Endothelial cell of umbilical vein (primary cell): ENCODE data around the gene LDLRAD4.

ENCODE experiments used
- EZH2 ChIP-seq: IDR thresholded peaks from 2 replicates; pipeline ENCODE4 v1.6.1; 2012; ENCODE audit warnings: borderline replicate concordance, low read depth, mild to moderate bottlenecking, moderate library complexity, low read length, inconsistent platforms; ENCODE audit not compliant: severe bottlenecking
- POLR2A ChIP-seq: IDR thresholded peaks from 2 replicates; pipeline ENCODE4 v1.6.1; 2012; ENCODE audit warnings: low read depth, mild to moderate bottlenecking, control low read depth, low read length
- TF ChIP-seq, protein P1 (sequence below), 2 donors: IDR thresholded peaks; 1 replicate in 1 of 2; 2 replicates in 1 of 2; pipeline ENCODE4 v1.5.1; 2011; ENCODE audit warnings: low read length in 2 of 2, mild to moderate bottlenecking in 2 of 2, moderate library complexity in 2 of 2, control low read depth in 1 of 2, inconsistent platforms in 1 of 2, low read depth in 1 of 2; ENCODE audit not compliant: insufficient read depth in 1 of 2; ENCODE audit errors: extremely low read depth in 1 of 2

DNA sequence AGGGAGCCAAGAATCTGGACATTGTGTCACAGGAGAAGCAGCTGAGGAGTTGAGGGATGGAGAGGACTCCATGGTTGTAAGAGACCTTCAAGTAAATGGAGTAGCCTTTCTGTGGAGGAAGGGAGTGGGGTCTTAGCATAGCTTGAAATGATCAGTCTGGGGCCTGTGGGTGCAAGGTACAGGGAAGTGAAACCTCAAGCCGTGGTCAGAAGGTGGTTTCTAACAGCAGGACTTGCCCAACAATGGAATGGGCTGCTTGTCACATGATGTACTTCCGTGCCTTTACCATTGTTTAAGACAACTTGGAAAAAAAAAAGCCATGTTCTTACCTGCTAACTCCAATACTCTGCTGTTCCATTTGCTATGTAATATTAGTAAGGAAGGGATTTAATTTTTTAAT is 140.7 kb downstream of the LDLRAD4 start:
- TF ChIP-seq POLR2A = no peak
- no peak for TF ChIP-seq EZH2
- TF ChIP-seq, protein P1, sequence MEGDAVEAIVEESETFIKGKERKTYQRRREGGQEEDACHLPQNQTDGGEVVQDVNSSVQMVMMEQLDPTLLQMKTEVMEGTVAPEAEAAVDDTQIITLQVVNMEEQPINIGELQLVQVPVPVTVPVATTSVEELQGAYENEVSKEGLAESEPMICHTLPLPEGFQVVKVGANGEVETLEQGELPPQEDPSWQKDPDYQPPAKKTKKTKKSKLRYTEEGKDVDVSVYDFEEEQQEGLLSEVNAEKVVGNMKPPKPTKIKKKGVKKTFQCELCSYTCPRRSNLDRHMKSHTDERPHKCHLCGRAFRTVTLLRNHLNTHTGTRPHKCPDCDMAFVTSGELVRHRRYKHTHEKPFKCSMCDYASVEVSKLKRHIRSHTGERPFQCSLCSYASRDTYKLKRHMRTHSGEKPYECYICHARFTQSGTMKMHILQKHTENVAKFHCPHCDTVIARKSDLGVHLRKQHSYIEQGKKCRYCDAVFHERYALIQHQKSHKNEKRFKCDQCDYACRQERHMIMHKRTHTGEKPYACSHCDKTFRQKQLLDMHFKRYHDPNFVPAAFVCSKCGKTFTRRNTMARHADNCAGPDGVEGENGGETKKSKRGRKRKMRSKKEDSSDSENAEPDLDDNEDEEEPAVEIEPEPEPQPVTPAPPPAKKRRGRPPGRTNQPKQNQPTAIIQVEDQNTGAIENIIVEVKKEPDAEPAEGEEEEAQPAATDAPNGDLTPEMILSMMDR (IDR thresholded peaks at IDR 0.05; ENCODE audit: extremely low read depth in 1 of 2, insufficient read depth in 1 of 2, low read depth in 1 of 2, low read length in 2 of 2) = no peak
